ENCODE data around the gene PEF1. TPM values are rescaled to one million over a fixed set of nuclear protein-coding genes. Genes with fewer than 3 reads are reported as not detected.

Gene PEF1
- total RNA-seq, 1 donor from 2014 or later = 53.3 TPM

GRCh38 chr1:31650161-31651088, 5.7 kb upstream of the PEF1 start:
- no peaks in the 10 kb centered on the region for H3K36me3 ChIP-seq
- intact Hi-C loops (cut with DNase I) = no loop called here

GRCh38 chr1:31648641-31649357, 4.1 kb upstream of the PEF1 start:
- DNase-seq (ENCODE audit: extremely low spot score in 2 of 2) = no peak
- TF ChIP-seq POLR2A (IDR thresholded peaks at IDR 0.05) (no peak), CTCF (IDR thresholded peaks at IDR 0.05) (no peak), POLR2AphosphoS5 (IDR thresholded peaks at IDR 0.05; ENCODE audit: insufficient read depth in 1 of 2, low read depth in 1 of 2) (no peak)
- intact Hi-C loops (cut with DNase I) = no loop called here
- Histone ChIP-seq H3K4me1 (peaks cover 24% of the 10 kb centered on the region), H3K27ac (no peak overlapping the region), H3K4me3 (no peak overlapping the region), H3K36me3 (no peaks in the 10 kb centered on the region), H3K27me3 (no peaks in the 10 kb centered on the region), H3K9me3 (no peaks in the 10 kb centered on the region)

More at GRCh38 chr1:31650161-31651088, 5.7 kb upstream of the PEF1 start:
- H3K4me1 ChIP-seq = peaks cover 19% of the 10 kb centered on the region
- H3K4me3 ChIP-seq = no peak overlapping the region
- H3K27ac ChIP-seq = no peak overlapping the region
- TF ChIP-seq CTCF (IDR thresholded peaks at IDR 0.05) (no peak), POLR2A (IDR thresholded peaks at IDR 0.05) (no peak), POLR2AphosphoS5 (IDR thresholded peaks at IDR 0.05; ENCODE audit: insufficient read depth in 1 of 2, low read depth in 1 of 2) (no peak)
- H3K9me3 ChIP-seq = no peaks in the 10 kb centered on the region
- DNase-seq (ENCODE audit: extremely low spot score in 2 of 2) = no peak
- no peaks in the 10 kb centered on the region for H3K27me3 ChIP-seq

- no peaks in the 10 kb centered on the region for H3K36me3 ChIP-seq
- TF ChIP-seq CTCF (IDR thresholded peaks at IDR 0.05) (no peak), POLR2AphosphoS5 (IDR thresholded peaks at IDR 0.05; ENCODE audit: insufficient read depth in 1 of 2, low read depth in 1 of 2) (no peak), POLR2A (IDR thresholded peaks at IDR 0.05) (no peak)
- H3K9me3 ChIP-seq = no peaks in the 10 kb centered on the region
- intact Hi-C loops (cut with DNase I) = no loop called here
- no peak overlapping the region for H3K27ac ChIP-seq
- no peaks in the 10 kb centered on the region for H3K27me3 ChIP-seq
- no peak for DNase-seq (ENCODE audit: extremely low spot score in 2 of 2)
- H3K4me3 ChIP-seq = no peak overlapping the region
- H3K4me1 ChIP-seq = peaks cover 30% of the 10 kb centered on the region
Observed at GRCh38 chr1:31648190-31648589, 3.5 kb upstream of the PEF1 start.

GRCh38 chr1:31647106-31647505, 2.4 kb upstream of the PEF1 start:
- Histone ChIP-seq H3K4me3 (no peak overlapping the region), H3K4me1 (peaks cover 40% of the 10 kb centered on the region), H3K36me3 (no peaks in the 10 kb centered on the region), H3K9me3 (no peaks in the 10 kb centered on the region), H3K27ac (no peak overlapping the region), H3K27me3 (no peaks in the 10 kb centered on the region)
- no peak for TF ChIP-seq CTCF (IDR thresholded peaks at IDR 0.05)
- no peak for TF ChIP-seq POLR2A (IDR thresholded peaks at IDR 0.05)
- no peak for TF ChIP-seq POLR2AphosphoS5 (IDR thresholded peaks at IDR 0.05; ENCODE audit: insufficient read depth in 1 of 2, low read depth in 1 of 2)
- DNase-seq (ENCODE audit: extremely low spot score in 2 of 2) = no peak
- intact Hi-C loops (cut with DNase I) = no loop called here

Data from vagina (tissue), 2 donors.